BLaER1 treated with 17β-estradiol and CSF1 and Interleukin-3, amounts not matched to agents 10 nM and 100 nM (cell line): ENCODE measurements around the gene WNT7A.

Experiments used
- H3K27ac ChIP-seq, 11 experiments: shearing (Covaris generic); formaldehyde crosslinking; 2 replicates each; pipeline ENCODE4 v1.8.1; 2022
- H3K27me3 ChIP-seq, 11 experiments: shearing (Covaris generic); formaldehyde crosslinking; 2 replicates each; pipeline ENCODE4 v1.8.1; 2022
- H3K36me3 ChIP-seq, 11 experiments: shearing (Covaris generic); formaldehyde crosslinking; 2 replicates each; pipeline ENCODE4 v1.8.1; 2022
- H3K4me1 ChIP-seq, 10 experiments: shearing (Covaris generic); formaldehyde crosslinking; 2 replicates each; pipeline ENCODE4 v1.8.1; 2022
- H3K4me2 ChIP-seq, 11 experiments: shearing (Covaris generic); formaldehyde crosslinking; 2 replicates each; pipeline ENCODE4 v1.8.1; 2022
- H3K4me3 ChIP-seq, 10 experiments: shearing (Covaris generic); formaldehyde crosslinking; 2 replicates each; pipeline ENCODE4 v1.8.1; 2022
- H3K9ac ChIP-seq, 11 experiments: shearing (Covaris generic); formaldehyde crosslinking; 2 replicates each; pipeline ENCODE4 v1.8.1; 2022
- H3K9me3 ChIP-seq, 11 experiments: shearing (Covaris generic); formaldehyde crosslinking; replicated peaks in 1 of 11; 2 replicates each; pipeline ENCODE4 v1.8.1; 2022
- H4K20me1 ChIP-seq, 11 experiments: shearing (Covaris generic); formaldehyde crosslinking; 2 replicates each; pipeline ENCODE4 v1.8.1; 2022
- Cebpa-rat ChIP-seq, 11 experiments: shearing (Covaris generic); IDR thresholded peaks; 2 replicates each; pipeline ENCODE4 v1.8.1; 2022

WNT7A gene

DNA sequence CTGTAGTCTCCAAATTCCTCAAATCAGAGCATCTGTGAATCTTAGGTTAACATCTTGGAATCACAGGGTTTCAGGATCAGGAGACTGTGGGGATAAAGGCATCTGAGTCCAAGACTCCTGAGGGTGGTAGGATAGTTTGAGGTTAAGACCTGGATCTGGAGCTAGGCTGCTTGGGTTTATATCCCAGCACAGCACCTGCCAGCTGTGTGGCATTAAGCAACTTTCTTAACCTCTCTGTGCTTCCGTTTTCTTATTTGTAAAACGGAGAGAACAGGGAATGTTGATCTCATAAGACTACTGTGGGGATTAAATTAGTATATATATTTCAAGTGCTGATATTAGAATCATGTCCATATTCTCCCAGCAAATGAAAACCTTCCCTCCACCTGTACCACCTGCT is 33.6 kb downstream of the WNT7A start:
- Histone ChIP-seq H3K4me1 (peaks cover 0 to 2% (median 0%) of the 10 kb centered on the region in 10 experiments; a peak in 1 of 20 replicates), H3K9me3 (no peaks in the 10 kb centered on the region), H3K27ac (no peak overlapping the region), H3K4me3 (no peak overlapping the region), H3K4me2 (no peak overlapping the region), H3K9ac (no peak overlapping the region), H3K36me3 (no peaks in the 10 kb centered on the region), H4K20me1 (no peaks in the 10 kb centered on the region; a peak in 1 of 22 replicates), H3K27me3 (no peaks in the 10 kb centered on the region)
- TF ChIP-seq Cebpa-rat (IDR thresholded peaks at IDR 0.05), result no peak

DNA sequence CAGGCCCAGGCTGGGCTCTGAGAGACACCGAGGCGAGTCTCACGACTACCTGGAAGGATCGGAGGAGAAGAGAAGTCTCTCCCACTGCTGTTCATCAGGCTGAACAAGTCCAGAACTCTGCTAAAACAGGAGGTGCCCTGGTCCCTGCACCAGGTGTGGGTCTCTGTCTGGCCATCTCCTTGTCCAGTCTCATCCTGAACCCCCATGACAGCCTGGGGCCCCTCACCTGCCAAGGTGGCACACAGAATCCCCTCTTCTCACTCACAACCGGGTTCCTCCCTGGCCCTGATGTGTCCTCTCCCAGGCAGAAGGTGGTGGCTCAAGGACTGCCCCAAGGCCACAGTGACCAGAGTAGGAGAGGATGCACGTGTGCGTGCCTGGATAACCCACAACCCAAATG is 34.1 kb downstream of the WNT7A start:
- H3K9me3 ChIP-seq, result no peaks in the 10 kb centered on the region
- H3K9ac ChIP-seq, result no peak overlapping the region
- no peaks in the 10 kb centered on the region for H3K27me3 ChIP-seq
- no peak for TF ChIP-seq Cebpa-rat (IDR thresholded peaks at IDR 0.05)
- H3K4me1 ChIP-seq, result no peaks in the 10 kb centered on the region
- H3K4me2 ChIP-seq, result no peak overlapping the region
- no peaks in the 10 kb centered on the region; a peak in 1 of 22 replicates for H4K20me1 ChIP-seq
- H3K36me3 ChIP-seq, result no peaks in the 10 kb centered on the region
- H3K27ac ChIP-seq, result no peak overlapping the region
- H3K4me3 ChIP-seq, result no peak overlapping the region

DNA sequence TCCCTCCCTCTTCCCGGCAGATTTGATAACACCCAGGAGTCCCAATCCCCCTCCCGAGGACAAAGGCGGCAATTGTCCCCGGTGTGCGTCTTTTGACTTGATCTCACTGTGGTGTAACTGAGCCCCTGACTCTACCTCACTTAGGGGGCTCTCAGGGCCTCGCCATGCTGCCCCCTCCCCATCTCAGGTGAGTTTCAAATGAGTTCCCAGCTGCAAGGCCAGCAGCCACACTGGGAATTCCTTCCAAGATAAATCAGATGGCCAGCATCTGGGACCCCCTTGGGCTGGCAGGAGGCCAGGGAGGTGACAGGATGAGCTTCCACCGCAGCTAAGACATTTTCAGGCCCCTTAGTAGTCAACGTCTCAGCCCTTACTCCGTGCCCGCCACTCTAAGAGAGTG is 35.0 kb downstream of the WNT7A start:
- Histone ChIP-seq H3K9me3 (no peaks in the 10 kb centered on the region), H4K20me1 (no peaks in the 10 kb centered on the region), H3K27me3 (no peaks in the 10 kb centered on the region), H3K4me2 (no peak overlapping the region), H3K27ac (no peak overlapping the region), H3K4me3 (no peak overlapping the region), H3K9ac (no peak overlapping the region), H3K4me1 (no peaks in the 10 kb centered on the region), H3K36me3 (no peaks in the 10 kb centered on the region)
- TF ChIP-seq Cebpa-rat (IDR thresholded peaks at IDR 0.05), result no peak

DNA sequence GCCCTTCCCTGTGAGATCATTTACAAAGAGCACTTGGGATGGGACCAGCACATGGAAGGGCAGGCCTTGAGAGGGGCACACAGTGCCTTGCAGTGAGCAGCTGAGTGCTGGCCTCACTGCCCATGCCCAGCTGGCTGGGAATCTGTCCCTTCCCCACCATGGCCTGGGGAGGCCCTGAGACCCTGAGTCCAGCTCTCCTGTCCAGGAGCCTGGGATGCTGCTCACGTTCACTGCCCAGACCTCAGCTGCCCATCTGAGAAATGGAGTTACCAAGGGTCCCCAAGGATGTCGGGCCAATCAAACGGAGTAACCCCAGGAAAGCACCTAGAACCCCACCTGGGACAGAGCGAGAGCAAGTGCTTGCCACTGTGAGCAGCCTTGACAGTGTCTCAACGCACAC is 35.6 kb downstream of the WNT7A start:
- H4K20me1 ChIP-seq, result no peaks in the 10 kb centered on the region
- no peak overlapping the region for H3K4me2 ChIP-seq
- H3K4me1 ChIP-seq, result no peaks in the 10 kb centered on the region
- no peak overlapping the region for H3K4me3 ChIP-seq
- no peak overlapping the region for H3K9ac ChIP-seq
- no peak for TF ChIP-seq Cebpa-rat (IDR thresholded peaks at IDR 0.05)
- no peaks in the 10 kb centered on the region for H3K27me3 ChIP-seq
- no peaks in the 10 kb centered on the region for H3K9me3 ChIP-seq
- H3K27ac ChIP-seq, result no peak overlapping the region
- no peaks in the 10 kb centered on the region for H3K36me3 ChIP-seq

DNA sequence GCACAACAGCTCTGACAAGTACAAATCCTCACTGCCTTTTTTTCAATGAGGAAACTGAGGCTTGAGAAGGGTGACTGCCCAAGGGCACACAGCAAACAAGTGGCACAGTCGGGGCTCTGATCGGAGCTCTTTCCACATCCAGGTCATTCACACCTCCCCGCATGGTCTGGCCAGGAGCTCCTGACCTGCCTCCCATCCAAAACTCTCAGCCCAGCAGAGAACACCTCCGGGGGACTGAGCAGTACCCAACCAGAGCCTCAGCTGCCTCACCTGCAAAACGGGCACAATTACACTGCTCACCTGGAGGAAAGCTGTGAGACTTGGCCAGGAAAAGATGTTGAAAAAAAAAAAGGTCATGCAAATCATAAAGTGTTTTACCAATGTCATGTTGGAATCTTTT is 36.5 kb downstream of the WNT7A start:
- Histone ChIP-seq H4K20me1 (no peaks in the 10 kb centered on the region), H3K9me3 (no peaks in the 10 kb centered on the region), H3K9ac (no peak overlapping the region), H3K36me3 (no peaks in the 10 kb centered on the region), H3K4me3 (no peak overlapping the region), H3K4me2 (no peak overlapping the region), H3K4me1 (no peaks in the 10 kb centered on the region), H3K27ac (no peak overlapping the region), H3K27me3 (no peaks in the 10 kb centered on the region)
- no peak for TF ChIP-seq Cebpa-rat (IDR thresholded peaks at IDR 0.05)

DNA sequence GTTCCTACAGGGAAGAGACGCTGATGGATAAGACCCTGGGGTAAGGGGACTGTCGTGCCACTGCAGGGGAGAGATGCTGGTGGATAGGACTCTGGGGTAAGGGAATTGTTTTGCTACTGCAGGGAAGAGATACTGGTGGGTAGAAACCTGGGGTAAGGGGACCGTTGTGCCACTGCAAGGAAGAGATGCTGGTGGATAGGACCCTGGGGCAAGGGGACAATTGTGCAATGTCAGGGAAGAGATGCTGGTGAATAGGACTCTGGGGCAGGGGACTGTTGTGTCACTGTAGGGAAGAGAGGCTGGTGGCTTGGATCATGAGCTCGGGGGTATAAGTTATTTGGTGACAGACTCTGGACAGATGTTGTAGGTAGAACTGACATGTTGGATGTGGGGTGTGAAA is 37.6 kb downstream of the WNT7A start:
- Histone ChIP-seq H3K4me1 (no peaks in the 10 kb centered on the region), H3K4me3 (no peak overlapping the region), H3K27ac (no peak overlapping the region), H3K9ac (no peak overlapping the region), H4K20me1 (no peaks in the 10 kb centered on the region), H3K9me3 (no peaks in the 10 kb centered on the region), H3K36me3 (no peaks in the 10 kb centered on the region), H3K27me3 (no peaks in the 10 kb centered on the region), H3K4me2 (no peak overlapping the region)
- no peak for TF ChIP-seq Cebpa-rat (IDR thresholded peaks at IDR 0.05)

DNA sequence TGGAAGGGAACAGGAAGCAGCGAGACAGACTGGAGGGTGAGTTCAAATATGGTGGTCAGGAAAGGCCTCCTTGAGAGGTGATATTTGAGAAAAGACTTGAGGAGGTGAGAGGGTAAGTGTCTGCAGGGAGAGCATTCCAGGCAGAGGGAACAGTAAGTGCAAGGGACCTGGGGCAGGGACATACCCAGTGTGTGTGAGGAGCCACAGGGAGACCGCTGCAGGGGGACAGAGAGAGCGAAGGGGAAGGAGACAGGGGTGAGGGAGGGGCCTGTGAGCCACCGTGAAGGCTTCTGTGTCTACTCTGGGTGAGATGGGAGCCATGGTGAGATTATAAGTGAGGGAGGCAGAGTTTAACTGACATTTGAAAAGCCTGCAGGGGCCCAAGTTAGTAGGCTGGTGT is 38.0 kb downstream of the WNT7A start:
- Histone ChIP-seq H3K4me2 (no peak overlapping the region), H4K20me1 (no peaks in the 10 kb centered on the region; a peak in 1 of 22 replicates), H3K27me3 (no peaks in the 10 kb centered on the region), H3K4me1 (no peaks in the 10 kb centered on the region), H3K9ac (no peak overlapping the region), H3K27ac (no peak overlapping the region), H3K4me3 (no peak overlapping the region), H3K9me3 (no peaks in the 10 kb centered on the region), H3K36me3 (no peaks in the 10 kb centered on the region)
- no peak for TF ChIP-seq Cebpa-rat (IDR thresholded peaks at IDR 0.05)

DNA sequence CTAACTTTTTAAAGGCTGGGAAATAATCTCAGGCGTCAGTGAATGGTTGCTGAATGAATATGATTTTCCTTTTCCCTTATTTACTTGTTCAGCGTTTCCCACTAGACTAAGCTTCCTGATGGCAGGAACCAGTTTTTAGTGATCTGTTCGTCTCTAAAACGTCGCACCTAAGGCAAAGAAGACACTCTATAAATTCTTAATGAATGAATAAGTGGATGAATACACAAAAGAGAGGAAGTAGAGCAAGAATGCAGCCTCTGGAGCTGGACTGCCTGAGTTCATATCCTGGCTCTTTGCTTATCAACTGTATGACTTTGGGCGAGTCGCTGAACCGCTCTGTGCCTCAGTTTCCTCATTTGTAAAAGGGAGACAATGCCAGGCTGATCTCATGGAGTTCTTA is 38.7 kb downstream of the WNT7A start:
- no peaks in the 10 kb centered on the region for H3K4me1 ChIP-seq
- no peak overlapping the region for H3K4me3 ChIP-seq
- H3K36me3 ChIP-seq, result no peaks in the 10 kb centered on the region
- H3K4me2 ChIP-seq, result no peak overlapping the region
- no peaks in the 10 kb centered on the region for H3K27me3 ChIP-seq
- H3K27ac ChIP-seq, result no peak overlapping the region
- TF ChIP-seq Cebpa-rat (IDR thresholded peaks at IDR 0.05), result no peak
- H3K9ac ChIP-seq, result no peak overlapping the region
- no peaks in the 10 kb centered on the region for H3K9me3 ChIP-seq
- no peaks in the 10 kb centered on the region; a peak in 1 of 22 replicates for H4K20me1 ChIP-seq

DNA sequence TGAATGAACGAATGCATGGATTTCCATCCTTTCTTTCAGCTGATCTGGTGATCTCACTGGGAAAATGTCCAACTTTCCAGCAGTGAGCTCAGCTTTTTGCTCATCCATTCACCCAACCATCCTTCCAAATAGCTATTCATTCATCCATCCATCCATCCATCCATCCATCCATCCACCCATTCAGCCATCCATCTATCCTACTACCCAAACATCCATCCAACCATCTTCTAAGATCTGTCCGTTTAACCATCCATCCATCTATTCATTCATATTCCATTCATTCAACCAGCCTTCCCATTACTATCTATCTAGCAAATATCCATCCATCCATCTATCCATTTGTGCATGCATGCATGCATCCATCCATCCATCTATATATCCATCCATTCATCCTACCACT is 39.4 kb downstream of the WNT7A start:
- Histone ChIP-seq H3K9me3 (no peaks in the 10 kb centered on the region), H3K4me2 (no peak overlapping the region), H3K4me3 (no peak overlapping the region), H3K27ac (no peak overlapping the region), H3K27me3 (no peaks in the 10 kb centered on the region), H3K4me1 (no peaks in the 10 kb centered on the region), H4K20me1 (no peaks in the 10 kb centered on the region; a peak in 1 of 22 replicates), H3K9ac (no peak overlapping the region), H3K36me3 (no peaks in the 10 kb centered on the region)
- no peak for TF ChIP-seq Cebpa-rat (IDR thresholded peaks at IDR 0.05)

DNA sequence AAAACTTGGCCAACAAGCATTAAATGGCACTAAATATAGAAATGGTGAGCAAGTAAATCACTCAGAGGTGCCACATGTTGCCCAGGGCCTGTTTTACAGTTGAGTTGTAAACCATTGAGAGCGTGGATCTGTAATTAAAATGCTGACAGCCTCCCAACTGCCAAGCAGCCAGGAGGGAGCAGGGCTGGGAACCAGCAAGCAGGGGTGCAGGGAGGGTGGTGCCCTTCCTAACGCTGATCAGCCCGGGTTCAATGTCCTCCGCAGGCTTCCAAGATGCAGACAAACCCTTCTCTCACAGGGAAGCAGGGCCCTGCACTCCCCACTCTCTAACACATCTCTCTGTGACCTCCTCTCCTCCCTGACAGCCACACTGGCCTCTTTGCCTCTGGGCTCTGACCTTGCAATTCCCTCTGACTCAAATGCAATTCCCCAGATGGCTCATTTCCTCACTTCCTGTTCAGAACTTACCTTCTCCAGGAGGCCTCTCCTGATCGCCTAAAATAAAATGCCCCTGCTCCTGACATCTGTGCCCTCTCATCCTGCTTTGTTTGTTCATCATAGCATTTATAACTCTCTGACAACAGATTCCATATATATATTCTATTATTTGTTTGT is 40.0 kb downstream of the WNT7A start:
- H3K4me2 ChIP-seq, result no peak overlapping the region
- TF ChIP-seq Cebpa-rat (IDR thresholded peaks at IDR 0.05), result no peak
- no peak overlapping the region for H3K9ac ChIP-seq
- no peaks in the 10 kb centered on the region for H3K4me1 ChIP-seq
- H3K4me3 ChIP-seq, result no peak overlapping the region
- H3K9me3 ChIP-seq, result no peaks in the 10 kb centered on the region
- no peak overlapping the region for H3K27ac ChIP-seq
- no peaks in the 10 kb centered on the region for H3K36me3 ChIP-seq
- H4K20me1 ChIP-seq, result no peaks in the 10 kb centered on the region; a peak in 1 of 22 replicates
- H3K27me3 ChIP-seq, result no peaks in the 10 kb centered on the region
